ENCODE data around the gene GNPDA1. TPM values are rescaled to one million over a fixed set of nuclear protein-coding genes. Genes with fewer than 3 reads are reported as not detected.

Gene GNPDA1
- total and polyA plus RNA-seq, 2 of the 4 experiments (the other 2 are of a cell fraction), result 23.1 to 60.6 TPM

- H2AFZ ChIP-seq (replicated peaks; ENCODE audit: low read length, poor library complexity), result no peak overlapping the region
- H3K4me3 ChIP-seq (ENCODE audit: insufficient read depth, low read depth, low read length), result no peak overlapping the region
- H2BK15ac ChIP-seq (ENCODE audit: low read depth, low read length), result no peak overlapping the region
- no peak overlapping the region for H3K18ac ChIP-seq (ENCODE audit: low read depth, low read length)
- no peak overlapping the region for H2AK5ac ChIP-seq (ENCODE audit: low read depth, low read length)
- H3K9me3 ChIP-seq (ENCODE audit: control insufficient read depth, insufficient read depth, low read length), result no peaks in the 10 kb centered on the region
- H3K4me2 ChIP-seq (ENCODE audit: low read depth, low read length), result no peak overlapping the region
- ATAC-seq (ENCODE audit: low read depth), result no peak
- POLR2A ChIA-PET (ENCODE audit: unreplicated experiment), result no interaction called here
- H2BK20ac ChIP-seq (ENCODE audit: low read depth, low read length), result no peak overlapping the region
- 0 out of 2 replicates have a peak, but pooled peaks cover 7% of the 10 kb centered on the region for H4K20me1 ChIP-seq (ENCODE audit: insufficient read depth, low read length)
- H3K4ac ChIP-seq (ENCODE audit: low read depth, low read length), result no peak overlapping the region
- H3K27ac ChIP-seq (ENCODE audit: insufficient read depth, low read length), result no peak overlapping the region
- no peak overlapping the region for H3K9ac ChIP-seq (ENCODE audit: low read depth, low read length)
- H4K91ac ChIP-seq (ENCODE audit: insufficient read depth, low read depth, low read length), result no peak overlapping the region
- H4K8ac ChIP-seq (ENCODE audit: low read depth in 2 of 2, low read length in 2 of 2), result no peak overlapping the region
- no peak overlapping the region for H4K5ac ChIP-seq (ENCODE audit: low read depth, low read length)
- in situ Hi-C loops (cut with MboI; ENCODE audit: low sequenced_read_pairs) (loop anchor here (5.0 to 10.0 kb wide), 2 partner anchors 140 to 557 kb away; no protein-coding TSS in a partner anchor), intact Hi-C loops (cut with micrococcal nuclease) (no loop called here), dilution Hi-C loops (cut with HindIII; ENCODE audit: low sequenced_read_pairs, unreplicated experiment) (loop anchor here (25.0 kb wide), 1 partner anchor 140 kb away; no protein-coding TSS in a partner anchor)
- H3K79me1 ChIP-seq (ENCODE audit: low read depth in 1 of 2, low read length in 2 of 2), result peaks cover 7 to 12% of the 10 kb centered on the region in 2 experiments; a peak in 2 of 4 replicates
- DNase-seq, result no peak
- peaks cover 2% of the 10 kb centered on the region; the same call in 1 of the 2 replicates for H3K9me1 ChIP-seq (ENCODE audit: insufficient read depth, low read length)
- WGBS, 2 experiments (ENCODE audit: extremely low coverage in 2 of 2, insufficient read length in 1 of 2), result 76% methylated on average over 3 of the region's 6 CpGs; no CpG with 5 or more reads in 1 of the 2 experiments
- H3K27me3 ChIP-seq (ENCODE audit: control insufficient read depth, insufficient read depth, low read length), result no peaks in the 10 kb centered on the region
- peaks cover 25% of the 10 kb centered on the region for H3K36me3 ChIP-seq (ENCODE audit: control insufficient read depth, insufficient read depth, low read length)
- CTCF ChIA-PET, result interaction anchor here (0.6 kb wide), 1 partner anchor 13 kb away, joined by 4 read pairs; no protein-coding TSS in a partner anchor
- no peak overlapping the region for H3K14ac ChIP-seq (replicated peaks; ENCODE audit: low read depth, low read length)
- H2AK9ac ChIP-seq (replicated peaks; ENCODE audit: low read depth, low read length, poor library complexity), result no peak overlapping the region
- no peak overlapping the region for H2BK120ac ChIP-seq (ENCODE audit: low read depth, low read length)
- BruUV-seq (replicated peaks), result no TSS peak
- H3K56ac ChIP-seq (ENCODE audit: extremely low read depth, insufficient read depth, low read length), result no peak overlapping the region
- H3K4me1 ChIP-seq (ENCODE audit: control insufficient read depth, insufficient read depth, low read length), result no peaks in the 10 kb centered on the region
- no peak overlapping the region for H2BK5ac ChIP-seq (ENCODE audit: low read depth, low read length, poor library complexity, severe bottlenecking)
- no peak overlapping the region for H3K23ac ChIP-seq (ENCODE audit: low read depth, low read length)
- TF ChIP-seq SMC3 (IDR thresholded peaks at IDR 0.05; ENCODE audit: low read depth, low read length) (no peak), MAFK (IDR thresholded peaks at IDR 0.05; ENCODE audit: low read depth, low read length) (no peak), CEBPB (IDR thresholded peaks at IDR 0.05; ENCODE audit: low read depth, low read length) (peak; percentile 30; the same call in 1 of the 2 replicates), ELK1 (IDR thresholded peaks at IDR 0.05; ENCODE audit: borderline replicate concordance, low read depth, low read length) (no peak), MXI1 (IDR thresholded peaks at IDR 0.05; ENCODE audit: borderline replicate concordance, low read depth, low read length) (no peak), CHD1 (IDR thresholded peaks at IDR 0.05; ENCODE audit: low read depth, low read length) (no peak), MAZ (IDR thresholded peaks at IDR 0.05; ENCODE audit: borderline replicate concordance, low read depth, low read length) (no peak), RCOR1 (IDR thresholded peaks at IDR 0.05; ENCODE audit: insufficient replicate concordance, low read length) (no peak)
Observed at GRCh38 chr5:141997358-141997960, 15.4 kb downstream of the GNPDA1 start.
